ENCODE measurements around the gene NPIPB8. TPM values are rescaled to one million over a fixed set of nuclear protein-coding genes. Genes with fewer than 3 reads are reported as not detected.
A peak's percentile ranks its signal among the peaks of the same experiment; 100 is the strongest.
"Not testable (repeated sequence)": the region's sequence is repeated elsewhere in the genome, so short reads cannot be mapped to it uniquely, and the experiment has no call there.

Gene NPIPB8
- total RNA-seq, 2 experiments from 2014 or later, result 0.30 TPM; not detected in 1

DNA sequence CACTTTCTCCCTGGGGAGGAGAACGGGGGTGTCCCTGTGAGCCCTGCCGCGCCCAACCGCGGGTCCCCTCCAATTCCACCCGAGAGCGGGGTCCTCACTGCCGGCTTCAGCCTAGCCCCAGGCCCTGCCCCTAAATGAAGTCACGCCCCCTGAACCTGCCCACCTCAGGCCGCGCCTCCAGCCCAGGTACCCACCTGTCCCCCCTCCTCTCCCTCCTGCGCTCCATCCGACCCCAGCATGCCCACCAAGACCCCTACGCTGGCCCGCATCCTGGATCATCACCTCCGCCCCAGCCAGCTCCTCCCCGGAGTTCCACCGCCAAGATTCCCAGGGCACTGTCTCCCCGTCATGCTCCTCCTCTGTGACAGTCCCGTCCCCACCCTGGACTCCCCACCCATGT, 36.9 kb upstream of the NPIPB8 start:
- H3K27ac Mint-ChIP-seq; H3K4me3 Mint-ChIP-seq; H3K9me3 Mint-ChIP-seq; H3K4me1 Mint-ChIP-seq; DNase-seq; H3K27me3 Mint-ChIP-seq; POLR2A ChIA-PET; H3K36me3 Mint-ChIP-seq (ENCODE audit: low read depth); CTCF ChIA-PET: not testable (repeated sequence)

DNA sequence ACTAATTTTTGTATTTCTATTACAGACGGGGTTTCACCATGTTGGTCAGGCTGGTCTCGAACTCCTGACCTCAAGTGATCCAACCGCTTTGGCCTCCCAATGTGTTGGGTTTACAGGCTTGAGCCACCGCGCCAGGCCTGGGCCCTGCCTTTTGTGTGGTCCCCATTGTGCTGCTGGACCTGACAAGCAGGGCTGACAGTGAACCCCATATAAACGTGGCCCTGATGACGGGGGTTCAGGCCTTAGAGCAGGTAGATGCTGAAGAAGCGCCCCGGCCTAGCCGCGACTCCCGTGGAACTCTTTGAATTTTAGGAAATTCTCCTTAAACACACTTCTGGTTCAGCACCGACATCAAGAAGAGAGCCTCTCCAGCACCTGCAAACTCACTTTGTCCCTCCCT, 36.3 kb upstream of the NPIPB8 start:
- H3K4me3 Mint-ChIP-seq; H3K4me1 Mint-ChIP-seq; DNase-seq; POLR2A ChIA-PET; H3K9me3 Mint-ChIP-seq; H3K27ac Mint-ChIP-seq; CTCF ChIA-PET; H3K36me3 Mint-ChIP-seq (ENCODE audit: low read depth); H3K27me3 Mint-ChIP-seq: not testable (repeated sequence)

DNA sequence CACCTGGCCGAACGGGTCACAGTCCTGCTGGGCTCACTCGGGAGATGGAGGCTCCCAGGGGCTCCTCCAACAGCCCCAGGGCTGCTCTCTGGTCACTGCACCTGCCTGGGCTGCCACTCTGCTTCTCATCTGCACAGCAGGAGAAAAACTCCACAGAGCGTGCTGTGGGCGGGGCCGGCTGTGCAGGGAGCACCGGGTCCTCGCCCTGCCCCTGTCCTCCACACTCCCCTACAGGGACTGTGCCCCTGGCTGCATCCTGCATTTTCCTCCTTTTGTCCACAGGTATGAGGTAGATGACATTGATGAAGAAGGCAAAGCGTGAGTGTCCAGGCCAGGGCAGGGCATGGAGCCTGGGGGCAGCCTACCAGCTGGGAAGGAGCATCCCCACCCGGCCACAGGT, 35.8 kb upstream of the NPIPB8 start:
- H3K27me3 Mint-ChIP-seq; H3K27ac Mint-ChIP-seq; H3K36me3 Mint-ChIP-seq (ENCODE audit: low read depth); H3K4me3 Mint-ChIP-seq; POLR2A ChIA-PET; DNase-seq; CTCF ChIA-PET; H3K9me3 Mint-ChIP-seq; H3K4me1 Mint-ChIP-seq: not testable (repeated sequence)

DNA sequence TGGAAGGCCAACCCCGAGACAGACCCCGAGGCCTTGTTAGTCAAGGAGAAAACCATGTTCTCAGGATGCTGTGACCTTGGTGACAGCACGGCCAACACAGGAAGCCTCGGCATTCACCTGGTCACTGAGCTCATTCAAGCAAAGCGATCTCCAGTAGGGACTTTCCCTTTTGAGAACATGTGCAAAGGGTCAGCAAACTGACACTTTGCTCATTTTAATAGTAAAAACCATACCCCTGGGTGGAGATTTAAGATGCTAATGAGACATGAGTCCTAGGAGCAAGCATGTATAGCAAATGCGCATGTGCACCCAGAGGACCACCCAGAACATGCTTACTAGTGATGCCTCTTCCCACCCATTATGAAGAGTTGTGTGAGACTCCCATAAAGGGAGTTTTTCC, 35.3 kb upstream of the NPIPB8 start:
- Mint-ChIP-seq H3K4me1 (no peaks in the 10 kb centered on the region), H3K9me3 (no peaks in the 10 kb centered on the region), H3K4me3 (no peak overlapping the region), H3K36me3 (ENCODE audit: low read depth) (no peaks in the 10 kb centered on the region), H3K27me3 (no peaks in the 10 kb centered on the region), H3K27ac (no peak overlapping the region)
- ChIA-PET CTCF (no interaction called here), POLR2A (no interaction called here)
- DNase-seq, result no peak

GRCh38 chr16:28603381-28604185, 34.3 kb upstream of the NPIPB8 start:
- Mint-ChIP-seq H3K27me3 (no peaks in the 10 kb centered on the region), H3K4me3 (no peak overlapping the region), H3K27ac (no peak overlapping the region), H3K4me1 (no peaks in the 10 kb centered on the region), H3K9me3 (no peaks in the 10 kb centered on the region), H3K36me3 (ENCODE audit: low read depth) (no peaks in the 10 kb centered on the region)
- POLR2A ChIA-PET, result interaction anchor here (0.5 kb wide), 1 partner anchor 785 kb away, joined by 3 read pairs; no protein-coding TSS in a partner anchor
- DNase-seq, result no peak
- CTCF ChIA-PET, result no interaction called here

- H3K9me3 Mint-ChIP-seq, result no peaks in the 10 kb centered on the region
- H3K4me1 Mint-ChIP-seq, result no peaks in the 10 kb centered on the region
- CTCF ChIA-PET, result no interaction called here
- DNase-seq, result no peak
- no peak overlapping the region for H3K27ac Mint-ChIP-seq
- POLR2A ChIA-PET, result interaction anchor here (0.5 kb wide), 1 partner anchor 786 kb away, joined by 3 read pairs; no protein-coding TSS in a partner anchor
- no peak overlapping the region for H3K4me3 Mint-ChIP-seq
- no peaks in the 10 kb centered on the region for H3K27me3 Mint-ChIP-seq
- H3K36me3 Mint-ChIP-seq (ENCODE audit: low read depth), result no peaks in the 10 kb centered on the region
These were observed 33.7 kb upstream of the NPIPB8 start for GRCh38 chr16:28604186-28604565.

- Mint-ChIP-seq H3K36me3 (ENCODE audit: low read depth) (no peaks in the 10 kb centered on the region), H3K9me3 (no peaks in the 10 kb centered on the region), H3K27me3 (no peaks in the 10 kb centered on the region), H3K4me3 (no peak overlapping the region), H3K4me1 (peaks cover 9% of the 10 kb centered on the region), H3K27ac (no peak overlapping the region)
- CTCF ChIA-PET, result no interaction called here
- POLR2A ChIA-PET, result no interaction called here
- no peak for DNase-seq
These were observed 31.4 kb upstream of the NPIPB8 start for GRCh38 chr16:28606291-28607115.

DNA sequence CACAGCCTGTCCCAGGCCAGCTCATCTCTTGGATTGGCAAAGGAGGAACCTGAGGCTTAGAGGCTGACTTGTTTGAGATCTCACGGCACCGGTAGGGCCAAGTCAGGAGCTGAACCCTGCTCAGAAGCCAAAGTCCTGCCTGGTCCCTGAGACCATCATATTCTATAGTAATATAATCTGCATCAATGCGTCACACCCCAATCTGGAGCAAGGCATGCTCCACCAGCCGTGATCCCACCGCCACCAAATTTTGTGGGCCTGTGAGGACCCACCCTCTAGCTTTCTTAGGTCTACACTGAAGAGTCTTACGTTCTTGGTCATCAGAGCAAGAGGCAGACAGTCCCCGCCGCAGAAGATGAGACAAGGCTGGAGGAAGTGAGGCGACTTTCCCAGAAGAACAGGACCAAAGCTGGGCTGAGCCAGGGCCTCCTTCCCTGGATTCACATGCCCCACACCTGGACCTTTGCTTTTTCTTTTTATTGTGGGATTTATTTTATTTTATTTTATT, 30.7 kb upstream of the NPIPB8 start:
- CTCF ChIA-PET, result no interaction called here
- no peak overlapping the region for H3K27ac Mint-ChIP-seq

GRCh38 chr16:28607681-28608495, 30.0 kb upstream of the NPIPB8 start:
- H3K36me3 Mint-ChIP-seq (ENCODE audit: low read depth); H3K9me3 Mint-ChIP-seq; CTCF ChIA-PET; H3K4me1 Mint-ChIP-seq; POLR2A ChIA-PET; H3K27ac Mint-ChIP-seq; H3K27me3 Mint-ChIP-seq; H3K4me3 Mint-ChIP-seq; DNase-seq: not testable (repeated sequence)

More for the DNA sequence above, 30.7 kb upstream of the NPIPB8 start:
- peaks cover 9% of the 10 kb centered on the region for H3K4me1 Mint-ChIP-seq
- DNase-seq, result no peak
- no peaks in the 10 kb centered on the region for H3K9me3 Mint-ChIP-seq
- no peaks in the 10 kb centered on the region for H3K27me3 Mint-ChIP-seq
- H3K36me3 Mint-ChIP-seq (ENCODE audit: low read depth), result no peaks in the 10 kb centered on the region
- POLR2A ChIA-PET, result no interaction called here
- H3K4me3 Mint-ChIP-seq, result no peak overlapping the region

DNA sequence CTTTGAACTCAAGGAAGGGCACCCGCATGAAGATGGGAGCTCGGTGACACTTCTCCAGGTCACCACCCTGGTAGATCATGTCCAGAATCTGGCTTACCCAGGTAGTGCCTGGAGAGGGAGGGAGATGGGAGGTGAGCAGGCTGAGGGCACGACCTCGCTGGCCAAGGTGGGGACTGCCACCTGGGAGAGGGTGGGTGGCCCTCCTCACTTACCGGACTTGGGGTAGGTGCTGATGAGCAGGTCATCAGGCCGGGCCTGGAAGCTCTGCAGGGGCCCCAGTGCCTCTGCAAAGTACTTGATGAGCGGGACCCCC, 29.4 kb upstream of the NPIPB8 start:
- H3K4me3 Mint-ChIP-seq; H3K27ac Mint-ChIP-seq; CTCF ChIA-PET; H3K4me1 Mint-ChIP-seq; POLR2A ChIA-PET; H3K9me3 Mint-ChIP-seq; H3K27me3 Mint-ChIP-seq; DNase-seq; H3K36me3 Mint-ChIP-seq (ENCODE audit: low read depth): not testable (repeated sequence)

- CTCF ChIA-PET, DNase-seq, H3K27me3 Mint-ChIP-seq: not testable (repeated sequence)
These were observed 28.8 kb upstream of the NPIPB8 start for GRCh38 chr16:28608867-28609596.

DNA sequence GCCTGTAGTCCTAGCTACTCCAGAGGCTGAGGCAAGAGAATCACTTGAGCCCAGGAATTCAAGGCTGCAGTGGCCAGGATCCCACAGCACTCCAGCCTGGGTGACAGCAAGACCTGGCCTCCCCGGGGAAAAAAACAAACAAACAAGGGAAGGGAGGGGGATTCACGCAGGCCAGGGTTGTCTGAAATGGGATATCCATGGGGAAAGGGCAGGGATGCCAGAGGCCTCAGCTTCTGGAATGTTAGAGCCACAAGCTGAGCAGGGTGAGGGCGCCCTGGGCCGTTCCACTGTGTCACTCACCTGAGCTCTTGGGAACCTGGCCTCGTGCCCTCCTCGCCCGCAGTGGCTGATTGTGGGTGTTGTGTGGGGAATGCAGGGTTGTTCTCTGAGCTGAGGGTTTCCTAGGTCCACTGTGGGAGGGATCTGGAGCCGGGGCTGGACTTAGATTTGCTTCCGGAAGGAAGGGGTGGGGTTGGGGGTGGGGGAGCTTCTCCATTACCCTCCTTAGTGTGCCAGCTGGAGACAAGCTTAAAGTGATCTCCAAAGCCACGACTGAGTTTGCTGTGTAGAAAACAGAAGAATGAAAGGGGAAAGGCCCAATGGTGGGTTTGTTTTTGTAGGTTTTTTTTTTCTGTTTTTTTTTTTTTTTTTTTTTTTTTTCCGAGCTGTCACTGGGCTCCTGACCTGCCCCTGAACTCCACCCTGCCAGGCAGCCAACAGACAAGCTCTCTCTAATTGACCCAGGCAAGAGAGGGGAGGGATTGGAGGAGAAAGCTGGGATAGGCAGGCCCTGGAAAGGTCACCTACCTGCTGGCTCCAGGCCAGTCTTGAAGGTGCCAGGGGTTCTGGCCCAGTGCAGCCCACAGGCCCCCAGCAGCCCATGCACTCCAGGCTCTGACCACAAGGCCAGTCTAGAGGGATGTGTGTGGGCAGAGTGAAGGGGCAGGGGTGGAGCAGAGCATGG, 28.0 kb upstream of the NPIPB8 start, which contains the start of gene SULT1A1:
Gene SULT1A1 (minus strand): TSS at position 414 of the 964 bp plus-strand sequence. CDS start 1,189 bp downstream, outside the sequence.
- DNase-seq, result no peak
- no peak within 1 kb of the TSS for H3K4me3 Mint-ChIP-seq
- ChIA-PET POLR2A (interaction anchor here (1.1 to 1.4 kb wide), 2 partner anchors 12 to 13 kb away, joined by 3 to 5 read pairs; no protein-coding TSS in a partner anchor), CTCF (interaction anchor here (0.7 kb wide), 2 partner anchors 43 to 293 kb away, joined by 3 to 4 read pairs; no protein-coding TSS in a partner anchor)
- H3K4me1 Mint-ChIP-seq, result peaks cover 9% of the 10 kb centered on the region
- no peaks in the 10 kb centered on the region for H3K36me3 Mint-ChIP-seq (ENCODE audit: low read depth)
- no peaks in the 10 kb centered on the region for H3K9me3 Mint-ChIP-seq
- peak within 1 kb of the TSS; percentile 9 for H3K27ac Mint-ChIP-seq
- H3K27me3 Mint-ChIP-seq, result no peaks in the 10 kb centered on the region

More at GRCh38 chr16:28608867-28609596, 28.8 kb upstream of the NPIPB8 start:
- H3K27ac Mint-ChIP-seq; H3K4me1 Mint-ChIP-seq; H3K36me3 Mint-ChIP-seq (ENCODE audit: low read depth); H3K4me3 Mint-ChIP-seq; H3K9me3 Mint-ChIP-seq: not testable (repeated sequence)
- POLR2A ChIA-PET, result interaction anchor here (1.4 kb wide), 1 partner anchor 14 kb away, joined by 5 read pairs; no protein-coding TSS in a partner anchor
